GM23248 (cell line): ENCODE results near the gene SLC12A1. TPM values are rescaled to one million over a fixed set of nuclear protein-coding genes. Genes with fewer than 3 reads are reported as not detected.

Experiments
- DNase-seq: peaks from one replicate; pipeline ENCODE4 v3.0.0-alpha.2; 2015
- H2AFZ ChIP-seq: fragments of 200-600 bp; sonication (generic); 2 replicates; pipeline ENCODE4 v1.6.1; 2016; ENCODE audit warnings: antibody characterized with exemption
- H3F3A ChIP-seq: fragments of 200-600 bp; sonication (generic); 2 replicates; pipeline ENCODE4 v1.6.1; 2016; ENCODE audit warnings: mild to moderate bottlenecking, antibody characterized with exemption, mixed run types; ENCODE audit not compliant: insufficient read depth
- H3K27ac ChIP-seq: fragments of 200-600 bp; sonication (generic); 2 replicates; pipeline ENCODE4 v1.5.1; 2016; ENCODE audit warnings: mild to moderate bottlenecking
- H3K27me3 ChIP-seq: fragments of 200-600 bp; sonication (generic); replicated peaks from 2 replicates; pipeline ENCODE4 v1.6.1; 2016; ENCODE audit warnings: mild to moderate bottlenecking; ENCODE audit not compliant: insufficient read depth
- H3K36me3 ChIP-seq: fragments of 200-600 bp; sonication (generic); 2 replicates; pipeline ENCODE4 v1.6.1; 2016; ENCODE audit warnings: low read depth, mild to moderate bottlenecking
- H3K4me1 ChIP-seq: fragments of 200-600 bp; sonication (generic); 2 replicates; pipeline ENCODE4 v1.6.1; 2016; ENCODE audit warnings: mild to moderate bottlenecking; ENCODE audit not compliant: insufficient read depth
- H3K4me2 ChIP-seq: fragments of 200-600 bp; sonication (generic); one replicate; pipeline ENCODE4 v1.6.1; 2016; ENCODE audit warnings: mild to moderate bottlenecking; ENCODE audit not compliant: unreplicated experiment
- H3K4me3 ChIP-seq: fragments of 200-600 bp; sonication (generic); 2 replicates; pipeline ENCODE4 v1.5.1; 2016; ENCODE audit warnings: mild to moderate bottlenecking
- H3K79me2 ChIP-seq: fragments of 200-600 bp; sonication (generic); 2 replicates; pipeline ENCODE4 v1.6.1; 2016; ENCODE audit warnings: mild to moderate bottlenecking; ENCODE audit not compliant: insufficient read depth
- H3K9ac ChIP-seq: fragments of 200-600 bp; sonication (generic); 2 replicates; pipeline ENCODE4 v1.6.1; 2016; ENCODE audit warnings: mild to moderate bottlenecking
- H3K9me2 ChIP-seq: fragments of 200-600 bp; sonication (generic); 2 replicates; pipeline ENCODE4 v1.6.1; 2016; ENCODE audit warnings: mixed run types, mild to moderate bottlenecking, moderate library complexity; ENCODE audit not compliant: insufficient read depth
- H3K9me3 ChIP-seq: fragments of 200-600 bp; sonication (generic); one replicate; pipeline ENCODE4 v1.6.1; 2017; ENCODE audit warnings: low read depth
- H4K20me1 ChIP-seq: fragments of 200-600 bp; sonication (generic); 2 replicates; pipeline ENCODE4 v1.6.0; 2016; ENCODE audit not compliant: insufficient read depth
- EZH2 ChIP-seq: fragments of 200-600 bp; sonication (generic); IDR thresholded peaks from 2 replicates; pipeline ENCODE4 v1.6.1; 2018; ENCODE audit warnings: antibody characterized with exemption, mild to moderate bottlenecking; ENCODE audit not compliant: insufficient read depth, poor library complexity, severe bottlenecking
- EZH2phosphoT487 ChIP-seq: fragments of 200-600 bp; sonication (generic); IDR thresholded peaks from 2 replicates; pipeline ENCODE4 v1.6.1; 2018; ENCODE audit warnings: antibody characterized with exemption, moderate library complexity, mild to moderate bottlenecking, low read depth; ENCODE audit not compliant: insufficient read depth
- WGBS, 2 experiments: methylation state at CpG; one replicate each; pipeline ENCODE4 v1.1.6; 2015 to 2017; ENCODE audit warnings: low lambda C conversion rate in 2 of 2, low coverage in 1 of 2; ENCODE audit errors: missing lambda C conversion rate in 2 of 2; 5-methylcytosine and 5-hydroxymethylcytosine counted together
- in situ Hi-C: fragments of 300-500 bp; cut with MboI; formaldehyde crosslinking; loops from 2 replicates; pipeline ENCODE4 v1.15.0; 2020
- polyA plus RNA-seq: library from polyadenylated mRNA; unstranded; fragments of >200 nt; fragmentation: Nextera tagmentation; extraction: Ambion mirVana; gene quantifications from 2 replicates; pipeline ENCODE4 v1.2.1, GENCODE V29; 2016
- total RNA-seq: library from RNA; depleted of rRNA; stranded (reverse); fragments of >200 nt; shearing (Covaris generic); gene quantifications from 2 replicates; pipeline ENCODE4 v1.2.3, GENCODE V29; 2014

The SLC12A1 gene
- total and polyA plus RNA-seq, 2 experiments from 2014 or later, result not detected

DNA sequence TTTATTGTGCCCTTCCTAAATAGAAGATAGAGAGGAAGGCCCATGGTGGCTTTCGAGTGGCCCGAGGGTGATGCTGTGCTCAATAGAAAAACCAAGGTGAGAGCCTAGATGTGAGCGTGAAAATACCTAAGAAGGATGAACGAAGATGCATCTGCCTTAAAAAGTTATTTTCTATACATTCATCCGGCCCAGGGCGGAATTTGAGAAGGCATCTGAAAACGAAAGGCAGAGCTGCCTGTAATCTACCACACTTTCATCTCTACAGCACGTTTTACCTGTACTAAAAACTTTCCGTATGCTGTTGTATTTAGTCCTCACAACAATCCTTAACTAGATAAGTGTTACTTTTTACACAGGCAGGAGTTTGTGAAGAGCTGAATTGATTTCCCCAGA, 126.5 kb downstream of the SLC12A1 start:
- no peaks in the 10 kb centered on the region for H3K27me3 ChIP-seq
- H3K4me1 ChIP-seq, result peaks cover 11% of the 10 kb centered on the region; the same call in 1 of the 2 replicates
- H3F3A ChIP-seq, result peaks cover 6% of the 10 kb centered on the region; the same call in 1 of the 2 replicates
- DNase-seq, result no peak
- no peaks in the 10 kb centered on the region for H3K9me3 ChIP-seq
- peak overlapping the region; percentile 94 for H3K4me2 ChIP-seq
- H3K9ac ChIP-seq, result peak overlapping the region; percentile 96
- H3K4me3 ChIP-seq, result peak overlapping the region; percentile 91
- peaks cover 27% of the 10 kb centered on the region for H3K79me2 ChIP-seq
- H3K36me3 ChIP-seq, result peaks cover 6% of the 10 kb centered on the region
- H3K9me2 ChIP-seq, result no peaks in the 10 kb centered on the region
- in situ Hi-C loops, result no loop called here
- 0 out of 2 replicates have a peak overlapping the region, but pooled peaks have one; percentile 40 for H2AFZ ChIP-seq
- TF ChIP-seq EZH2phosphoT487, result no peak
- no peak for TF ChIP-seq EZH2
- 39 to 48% methylated on average over 9 of the region's 9 CpGs for WGBS, 2 experiments
- no peaks in the 10 kb centered on the region for H4K20me1 ChIP-seq
- H3K27ac ChIP-seq, result no peak overlapping the region

DNA sequence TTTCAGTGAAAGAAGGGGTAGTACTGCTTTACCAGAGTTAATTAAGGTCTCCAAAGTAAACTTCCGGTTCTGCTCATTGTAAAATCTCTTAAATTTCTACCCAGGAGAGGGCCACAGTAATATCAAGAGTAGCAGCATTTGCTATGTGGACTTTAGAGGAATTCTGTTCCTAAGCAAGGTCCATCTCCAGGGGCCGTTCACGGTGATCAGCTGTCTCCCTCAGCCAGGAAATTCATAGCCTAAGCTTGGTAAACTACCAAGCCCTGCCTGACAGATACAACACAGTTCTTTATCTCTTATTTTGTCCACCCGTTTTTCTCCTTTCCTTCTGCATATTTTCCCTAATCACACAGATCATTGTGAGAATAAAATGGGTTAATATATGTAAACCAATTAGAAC, 127.4 kb downstream of the SLC12A1 start:
- H2AFZ ChIP-seq, result no peak overlapping the region
- H3K4me2 ChIP-seq, result peak overlapping the region; percentile 94
- H3K4me1 ChIP-seq, result peaks cover 11% of the 10 kb centered on the region; the same call in 1 of the 2 replicates
- no peaks in the 10 kb centered on the region for H4K20me1 ChIP-seq
- H3K27me3 ChIP-seq, result no peaks in the 10 kb centered on the region
- no peak for DNase-seq
- H3K9me3 ChIP-seq, result no peaks in the 10 kb centered on the region
- TF ChIP-seq EZH2phosphoT487 (no peak), EZH2 (no peak)
- H3F3A ChIP-seq, result peaks cover 6% of the 10 kb centered on the region; the same call in 1 of the 2 replicates
- peaks cover 6% of the 10 kb centered on the region for H3K36me3 ChIP-seq
- H3K9ac ChIP-seq, result peak overlapping the region; percentile 96; the same call in 1 of the 2 replicates
- WGBS, 2 experiments, result 37 to 44% methylated on average over 4 of the region's 4 CpGs
- in situ Hi-C loops, result no loop called here
- H3K79me2 ChIP-seq, result peaks cover 27% of the 10 kb centered on the region
- H3K4me3 ChIP-seq, result peak overlapping the region; percentile 91
- no peaks in the 10 kb centered on the region for H3K9me2 ChIP-seq
- no peak overlapping the region for H3K27ac ChIP-seq

DNA sequence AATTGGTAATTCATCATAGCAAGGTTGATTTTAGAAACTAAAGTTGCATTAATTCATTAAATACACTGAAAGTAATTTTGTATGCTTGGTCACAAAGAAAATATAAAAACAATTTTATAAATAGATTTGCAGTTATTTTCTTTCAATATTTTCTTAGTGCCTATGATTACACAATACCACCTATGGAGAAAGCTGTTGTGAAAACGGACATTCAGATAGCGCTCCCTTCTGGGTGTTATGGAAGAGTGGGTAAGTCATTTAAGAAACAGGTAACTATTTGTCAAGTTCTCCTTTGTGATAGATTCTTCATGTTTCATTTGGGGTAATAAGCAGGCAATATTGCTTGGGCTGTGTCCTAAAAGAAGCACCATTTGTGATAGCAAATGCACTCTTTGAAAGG, 128.2 kb downstream of the SLC12A1 start:
- peaks cover 27% of the 10 kb centered on the region for H3K79me2 ChIP-seq
- H3K9ac ChIP-seq, result no peak overlapping the region
- in situ Hi-C loops, result no loop called here
- H3K9me3 ChIP-seq, result no peaks in the 10 kb centered on the region
- no peak overlapping the region for H3K27ac ChIP-seq
- peaks cover 6% of the 10 kb centered on the region for H3K36me3 ChIP-seq
- H3K4me3 ChIP-seq, result no peak overlapping the region
- no peak overlapping the region for H2AFZ ChIP-seq
- H3K4me1 ChIP-seq, result peaks cover 11% of the 10 kb centered on the region; the same call in 1 of the 2 replicates
- H4K20me1 ChIP-seq, result no peaks in the 10 kb centered on the region
- H3F3A ChIP-seq, result peaks cover 6% of the 10 kb centered on the region; the same call in 1 of the 2 replicates
- TF ChIP-seq EZH2phosphoT487 (no peak), EZH2 (no peak)
- WGBS, 2 experiments, result 63 to 68% methylated on average over 2 of the region's 2 CpGs
- H3K27me3 ChIP-seq, result no peaks in the 10 kb centered on the region
- DNase-seq, result no peak
- no peak overlapping the region for H3K4me2 ChIP-seq
- H3K9me2 ChIP-seq, result no peaks in the 10 kb centered on the region

DNA sequence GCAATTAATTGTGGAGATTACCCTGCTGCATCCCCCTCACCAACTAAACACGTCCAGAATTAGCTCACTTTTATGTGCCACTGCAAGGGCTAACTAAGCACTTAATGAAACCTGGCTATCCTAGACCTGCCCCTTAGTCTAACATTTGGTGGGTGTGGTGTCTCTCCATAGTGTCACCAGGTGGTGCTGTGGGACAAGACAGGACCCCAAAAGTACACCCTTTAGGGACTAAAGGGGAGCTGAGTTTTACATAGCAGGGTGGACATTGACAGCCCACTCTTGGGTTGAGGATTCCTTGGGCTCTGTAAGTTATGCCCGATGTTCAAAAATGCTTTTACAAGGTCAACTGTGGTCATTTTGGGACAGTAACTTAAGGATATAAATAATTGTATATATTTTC, 130.8 kb downstream of the SLC12A1 start:
- H3K9me2 ChIP-seq, result no peaks in the 10 kb centered on the region
- H3K4me2 ChIP-seq, result no peak overlapping the region
- no peak overlapping the region for H3K9ac ChIP-seq
- no peaks in the 10 kb centered on the region for H4K20me1 ChIP-seq
- no peak overlapping the region for H3K27ac ChIP-seq
- H3K36me3 ChIP-seq, result peaks cover 11% of the 10 kb centered on the region
- no peak overlapping the region for H3K4me3 ChIP-seq
- peaks cover 11% of the 10 kb centered on the region; the same call in 1 of the 2 replicates for H3F3A ChIP-seq
- H3K9me3 ChIP-seq, result no peaks in the 10 kb centered on the region
- no peak overlapping the region for H2AFZ ChIP-seq
- TF ChIP-seq EZH2phosphoT487, result no peak
- TF ChIP-seq EZH2, result no peak
- H3K27me3 ChIP-seq, result no peaks in the 10 kb centered on the region
- in situ Hi-C loops, result no loop called here
- H3K4me1 ChIP-seq, result 0 out of 2 replicates have a peak, but pooled peaks cover 4% of the 10 kb centered on the region
- H3K79me2 ChIP-seq, result peaks cover 15% of the 10 kb centered on the region
- DNase-seq, result peak; percentile 30
- whole genome bisulfite sequencing, 2 experiments, result 52 to 62% methylated on average over 2 of the region's 2 CpGs
